ENCODE data around the gene ZNF366. TPM values are rescaled to one million over a fixed set of nuclear protein-coding genes. Genes with fewer than 3 reads are reported as not detected.

Gene ZNF366
- total and polyA plus RNA-seq, 2 of the 13 experiments (the other 11 are each of a cell fraction or from before 2014, with no cell fraction given): not detected

- no peak for TF ChIP-seq NFKBIZ (CRISPR knock-in tag; IDR thresholded peaks at IDR 0.05)
- no peak for TF ChIP-seq CBX5 (CRISPR knock-in tag; IDR thresholded peaks at IDR 0.05; ENCODE audit: borderline replicate concordance)
- no peak for TF ChIP-seq ZBTB10 (CRISPR knock-in tag; IDR thresholded peaks at IDR 0.05; ENCODE audit: borderline replicate concordance)
- TF ChIP-seq CCAR2 (optimal IDR thresholded peaks at IDR 0.05; ENCODE audit: low read depth, low read length): no peak
Observed at GRCh38 chr5:72438141-72438540, 69.1 kb downstream of the ZNF366 start (continued).

- Histone ChIP-seq H3K4me3 (replicated peaks in 1 of 3; ENCODE audit: insufficient read depth in 1 of 3, low read depth in 2 of 3, low read length in 3 of 3) (no peak overlapping the region), H3K4me1 (ENCODE audit: insufficient read depth, low read length) (no peaks in the 10 kb centered on the region), H3K9me3 (ENCODE audit: low read length) (no peaks in the 10 kb centered on the region), H3K9ac (ENCODE audit: insufficient read depth, low read depth, low read length) (no peak overlapping the region), H3K79me2 (ENCODE audit: insufficient read depth, low read length) (no peaks in the 10 kb centered on the region), H4K20me1 (ENCODE audit: insufficient read depth, low read length) (no peaks in the 10 kb centered on the region), H3K36me3 (replicated peaks in 1 of 2; ENCODE audit: control insufficient read depth in 1 of 2, insufficient read depth in 2 of 2, low read length in 2 of 2) (no peaks in the 10 kb centered on the region), H2AFZ (ENCODE audit: low read length) (no peak overlapping the region), H3K4me2 (ENCODE audit: low read depth, low read length) (no peak overlapping the region), H3K27me3 (ENCODE audit: control insufficient read depth in 1 of 2, insufficient read depth in 2 of 2, low read length in 2 of 2) (peaks cover 0 to 11% of the 10 kb centered on the region in 2 experiments; a peak in 1 of 5 replicates), H3K27ac (ENCODE audit: extremely low read length, insufficient read depth, low read length) (no peak overlapping the region)
- no peak for ATAC-seq
- WGBS (ENCODE audit: low lambda C conversion rate): 16% methylated on average over 3 of the region's 3 CpGs
- intact Hi-C loops (cut with micrococcal nuclease; ENCODE audit: unreplicated experiment) (no loop called here), in situ Hi-C loops (cut with HindIII; ENCODE audit: extremely low pct_ligation_motif_present, low pct_unique_long_range_greater_than_20kb) (no loop called here)
- ChIA-PET POLR2A (no interaction called here), CTCF (ENCODE audit: low intra/inter-chr PET ratio, low total read pairs) (no interaction called here)
- FAIRE-seq: no peak
- DNase-seq (ENCODE audit: low spot score): no peak
- BruUV-seq (replicated peaks): no TSS peak
- TF ChIP-seq MYC (CRISPR knock-in tag; IDR thresholded peaks at IDR 0.05; ENCODE audit: borderline replicate concordance): no peak
- TF ChIP-seq GTF2F1 (IDR thresholded peaks at IDR 0.05; ENCODE audit: low read length): no peak
- no peak for TF ChIP-seq SP1 (IDR thresholded peaks at IDR 0.05)
- no peak for TF ChIP-seq SP1 (CRISPR knock-in tag; IDR thresholded peaks at IDR 0.05)
- no peak for TF ChIP-seq GTF3A (CRISPR knock-in tag; conservative IDR thresholded peaks at IDR 0.05)
- no peak for TF ChIP-seq ZBTB14 (CRISPR knock-in tag; IDR thresholded peaks at IDR 0.05)
- TF ChIP-seq ZSCAN9 (CRISPR knock-in tag; IDR thresholded peaks at IDR 0.05; ENCODE audit: borderline replicate concordance): no peak
- no peak for TF ChIP-seq RFX3 (CRISPR knock-in tag; IDR thresholded peaks at IDR 0.05)
- no peak for TF ChIP-seq HNF1A (IDR thresholded peaks at IDR 0.05; ENCODE audit: low read depth)
- no peak for TF ChIP-seq HNF1A (CRISPR knock-in tag; IDR thresholded peaks at IDR 0.05; ENCODE audit: borderline replicate concordance)
- no peak for TF ChIP-seq ZNF75D (CRISPR knock-in tag; IDR thresholded peaks at IDR 0.05; ENCODE audit: borderline replicate concordance)
- no peak for TF ChIP-seq ZMAT5 (CRISPR knock-in tag; IDR thresholded peaks at IDR 0.05; ENCODE audit: borderline replicate concordance, low read depth)
Observed at GRCh38 chr5:72436796-72437471, 70.3 kb downstream of the ZNF366 start.

All from HepG2 (cell line).